HG03439 (cell line): ENCODE measurements around the gene PAX8.

Experiments used
- ATAC-seq: cut with Tn5 transposase; IDR thresholded peaks from one replicate; pipeline ENCODE4 v1.9.1; 2021; ENCODE audit warnings: mild to moderate bottlenecking, moderate library complexity; ENCODE audit not compliant: unreplicated experiment

The PAX8 gene

DNA sequence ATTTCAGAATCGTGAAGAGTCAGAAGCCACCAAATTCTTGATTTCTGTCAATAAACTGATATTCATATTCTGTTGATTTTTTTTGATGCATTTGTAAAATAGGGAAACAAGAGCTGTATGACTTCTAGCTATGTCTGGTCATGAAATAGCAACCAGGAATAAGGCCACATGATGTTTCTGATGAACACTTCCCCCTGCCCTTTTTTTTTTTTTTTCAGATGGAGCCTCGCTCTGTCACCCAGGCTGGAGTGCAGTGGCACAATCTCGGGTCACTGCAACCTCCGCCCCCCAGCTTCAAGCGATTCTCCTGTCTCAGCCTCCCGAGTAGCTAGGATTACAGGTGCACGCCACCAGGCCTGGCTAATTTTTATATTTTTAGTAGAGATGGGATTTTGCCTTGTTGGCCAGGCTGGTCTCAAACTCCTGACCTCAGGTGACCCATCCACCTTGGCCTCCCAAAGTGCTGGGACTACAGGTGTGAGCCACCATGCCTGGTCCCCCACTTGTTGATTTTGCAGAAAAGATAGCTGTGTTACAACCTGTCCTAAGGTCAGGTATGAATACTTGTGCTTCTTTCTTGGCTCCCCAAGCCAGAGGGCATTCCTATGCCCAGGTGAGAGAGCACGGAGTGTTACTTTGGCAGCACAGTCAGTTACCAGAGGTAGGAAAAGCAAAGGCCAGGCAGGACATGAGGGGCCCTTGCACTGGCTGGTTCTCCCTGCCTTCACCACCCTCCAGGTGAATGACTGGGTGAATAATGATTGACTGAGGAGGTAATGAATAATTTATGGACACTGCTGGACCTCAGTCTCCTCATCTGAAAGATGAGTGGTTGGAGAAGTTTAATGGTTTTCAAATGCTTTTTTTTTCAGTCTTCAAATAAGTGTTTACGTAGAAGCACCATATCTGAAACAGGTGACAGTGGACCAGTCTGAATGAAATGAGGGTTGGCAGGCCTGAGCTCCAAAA, 39.6 kb downstream of the PAX8 start:
- ATAC-seq, result no peak

DNA sequence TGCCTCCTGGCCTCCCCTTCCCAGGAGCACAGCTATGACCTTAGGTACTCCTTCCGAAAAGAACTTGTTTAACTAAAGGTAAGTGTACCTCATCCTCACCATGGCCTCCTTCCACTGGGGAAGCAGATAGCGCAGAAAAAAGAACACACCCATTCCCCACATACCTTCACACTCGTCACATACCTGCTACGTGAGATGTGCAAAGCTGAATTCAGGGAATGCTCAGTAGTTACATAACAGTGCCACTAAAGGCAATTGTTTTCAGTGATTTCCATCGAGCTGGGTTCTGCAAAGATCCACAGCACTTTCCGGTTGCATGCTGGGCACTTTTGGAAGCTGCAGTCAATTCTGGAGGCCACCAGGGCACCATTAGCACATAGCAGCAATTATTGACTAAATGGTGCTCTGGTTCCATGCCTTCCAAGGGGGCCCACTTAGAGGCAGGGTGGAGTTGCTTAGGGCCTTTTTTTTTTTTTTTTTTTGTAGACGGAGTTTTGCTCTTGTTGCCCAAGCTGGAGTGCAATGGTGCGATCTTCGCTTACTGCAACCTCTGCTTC, 41.0 kb downstream of the PAX8 start:
- ATAC-seq, result no peak

DNA sequence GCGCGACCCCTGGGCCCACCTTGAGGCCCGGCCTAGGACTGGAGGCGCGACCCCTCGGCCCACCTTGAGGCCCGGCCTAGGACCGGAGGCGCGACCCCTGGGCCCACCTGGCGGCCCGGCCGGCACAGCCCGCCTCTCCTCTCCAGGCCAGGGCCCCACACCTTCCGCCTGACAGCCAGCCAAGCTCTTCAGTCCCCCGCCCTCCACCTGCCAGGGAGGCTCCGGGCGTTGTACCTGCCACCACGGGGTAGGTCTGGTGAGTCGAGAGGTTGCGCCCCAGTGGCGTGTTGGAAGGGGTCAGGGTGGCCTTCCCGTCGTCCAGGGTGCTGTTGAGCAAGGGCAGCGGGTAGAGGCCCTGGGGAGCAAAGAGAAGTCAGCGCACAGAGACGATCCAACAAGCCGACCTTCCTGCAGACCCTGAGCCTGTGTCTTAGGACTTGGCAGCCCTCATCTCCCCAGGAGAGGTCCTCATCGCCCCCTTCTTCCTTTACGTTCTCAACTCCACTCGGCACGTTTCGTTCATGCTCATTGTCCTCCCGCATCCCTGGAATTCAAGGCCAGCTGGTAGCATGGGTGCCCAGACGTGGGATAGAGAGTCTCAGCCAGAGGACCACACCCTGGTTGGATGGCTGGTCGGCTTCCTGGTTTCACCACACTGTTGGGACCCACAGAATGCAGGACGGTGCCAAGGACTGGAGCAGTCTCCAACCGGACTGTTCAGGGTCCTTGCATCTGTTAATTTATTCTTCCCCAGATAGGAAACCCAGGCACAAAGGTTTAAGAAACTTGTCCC, 42.2 kb downstream of the PAX8 start:
- no peak for ATAC-seq

DNA sequence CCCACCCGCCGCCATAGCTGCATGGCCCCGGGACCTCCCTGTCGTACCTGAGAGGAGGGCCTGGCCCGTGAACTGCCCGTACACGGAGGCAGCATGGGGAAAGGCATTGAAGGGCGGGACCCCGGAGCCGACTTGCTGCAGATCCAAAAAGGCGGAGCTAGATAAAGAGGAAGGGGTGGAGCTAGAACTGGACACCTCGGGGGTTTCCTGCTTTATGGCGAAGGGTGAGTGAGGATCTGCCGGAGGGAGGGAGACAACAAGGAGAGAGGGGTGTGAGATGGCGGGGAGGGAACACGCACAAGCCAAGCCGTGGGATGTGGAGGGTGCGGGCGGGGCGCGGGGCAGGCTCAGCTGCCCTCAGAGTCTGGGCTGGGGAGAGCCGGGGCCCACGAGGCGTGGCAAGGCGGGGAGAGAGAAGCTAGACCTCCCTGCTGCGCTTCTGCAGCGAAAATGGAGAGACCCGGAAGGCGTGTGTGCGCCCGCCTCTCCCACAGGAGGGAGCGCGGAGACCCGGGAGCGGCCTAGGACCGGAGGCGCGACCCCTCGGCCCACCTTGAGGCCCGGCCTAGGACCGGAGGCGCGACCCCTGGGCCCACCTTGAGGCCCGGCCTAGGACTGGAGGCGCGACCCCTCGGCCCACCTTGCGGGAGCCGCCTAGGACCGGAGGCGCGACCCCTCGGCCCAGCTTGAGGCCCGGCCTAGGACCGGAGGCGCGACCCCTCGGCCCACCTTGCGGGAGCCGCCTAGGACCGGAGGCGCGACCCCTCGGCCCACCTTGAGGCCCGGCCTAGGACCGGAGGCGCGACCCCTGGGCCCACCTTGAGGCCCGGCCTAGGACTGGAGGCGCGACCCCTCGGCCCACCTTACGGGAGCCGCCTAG, 43.1 kb downstream of the PAX8 start:
- ATAC-seq, result peak; percentile 44

DNA sequence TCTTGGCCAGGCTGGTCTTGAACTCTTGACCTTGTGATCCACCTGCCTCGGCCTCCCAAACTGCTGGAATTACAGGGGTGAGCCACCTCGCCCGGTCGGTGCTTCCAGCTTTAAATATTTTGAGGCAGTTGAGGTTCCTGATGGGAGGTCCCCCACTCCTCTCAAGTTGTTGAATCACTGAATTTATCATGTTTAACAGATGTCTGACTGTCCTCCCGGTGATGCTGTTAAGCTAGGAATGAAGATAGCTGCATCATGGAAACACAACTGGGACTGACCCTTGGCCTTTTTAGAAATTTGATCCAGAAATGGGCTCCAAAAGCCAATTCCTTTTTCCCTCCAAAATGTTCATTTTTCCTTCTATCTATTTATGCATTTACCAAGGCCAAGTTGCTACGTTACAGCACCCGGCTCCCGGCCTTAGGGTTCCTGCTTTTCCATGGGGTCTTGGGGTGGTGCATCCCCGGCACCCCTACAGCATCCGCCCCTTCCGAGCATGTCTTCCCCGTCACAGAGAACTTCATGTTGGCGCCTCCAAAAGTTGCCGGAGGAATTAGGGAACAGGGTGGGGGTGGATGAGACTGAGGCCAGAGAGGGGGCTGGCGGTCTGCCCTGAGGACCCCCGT, 43.9 kb downstream of the PAX8 start:
- ATAC-seq, result no peak

DNA sequence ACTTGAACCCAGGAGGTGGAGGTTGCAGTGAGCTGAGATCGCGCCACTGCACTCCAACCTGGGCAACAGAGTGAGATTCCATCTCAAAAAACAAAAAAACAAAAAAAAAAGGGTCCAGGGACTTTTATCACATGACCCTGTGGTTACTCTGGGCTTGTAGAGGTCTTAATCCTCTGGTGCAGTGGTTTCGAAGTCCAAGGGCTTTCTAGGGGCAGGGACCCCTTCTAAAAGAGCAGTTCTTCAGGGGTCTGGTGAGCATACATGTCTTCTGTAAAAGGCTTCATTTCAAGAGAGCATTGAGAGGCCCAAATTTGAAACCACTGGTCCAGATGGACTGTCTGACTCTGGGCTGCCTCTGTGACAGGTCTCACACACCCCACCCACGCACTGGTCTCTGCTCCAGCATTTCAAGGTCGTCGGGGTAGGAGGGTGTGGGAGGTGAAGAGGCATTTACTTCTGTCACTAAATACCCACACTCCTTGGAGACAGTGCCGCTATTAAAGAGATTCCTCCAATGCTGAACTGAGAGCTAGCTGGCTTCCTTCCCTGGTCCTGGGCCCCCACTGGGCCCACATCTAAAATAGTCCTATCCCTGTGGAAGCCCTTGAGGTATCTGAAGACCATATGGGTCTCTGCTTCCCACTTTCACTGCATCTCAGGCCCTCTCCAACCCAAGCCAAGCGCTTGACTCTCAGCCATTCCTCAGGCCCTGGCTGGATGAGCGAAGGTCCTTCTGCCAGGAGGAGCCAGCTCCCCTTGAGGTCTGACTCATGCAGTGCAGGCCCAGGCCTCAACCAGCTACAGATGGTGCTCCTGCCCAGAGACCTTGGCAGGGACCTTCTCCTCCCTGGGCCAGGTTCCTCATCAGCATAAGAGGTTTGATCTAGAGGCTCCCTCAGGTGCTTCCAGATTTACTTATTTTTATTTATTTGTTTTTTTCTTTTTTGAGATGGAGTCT, 44.8 kb downstream of the PAX8 start:
- ATAC-seq, result no peak

DNA sequence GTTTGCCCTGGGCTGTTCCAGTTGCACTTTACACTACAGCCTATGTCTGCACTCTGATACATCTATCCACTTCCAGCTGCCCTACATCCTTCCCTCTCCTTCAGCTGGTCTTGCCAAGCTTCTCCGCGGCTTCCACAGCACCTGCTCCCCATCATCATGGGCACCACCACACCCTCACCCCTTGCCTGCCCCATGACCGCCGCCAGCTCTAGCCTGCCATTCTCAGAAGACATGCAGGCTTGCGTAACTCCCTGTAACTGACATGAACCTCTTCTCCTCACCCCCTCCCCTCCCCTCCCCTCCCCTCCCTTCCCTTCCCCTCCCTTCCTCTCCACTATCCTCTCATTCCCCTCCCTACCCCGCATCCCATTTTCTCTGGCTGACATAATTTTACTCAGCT, 46.0 kb downstream of the PAX8 start:
- ATAC-seq, result no peak

DNA sequence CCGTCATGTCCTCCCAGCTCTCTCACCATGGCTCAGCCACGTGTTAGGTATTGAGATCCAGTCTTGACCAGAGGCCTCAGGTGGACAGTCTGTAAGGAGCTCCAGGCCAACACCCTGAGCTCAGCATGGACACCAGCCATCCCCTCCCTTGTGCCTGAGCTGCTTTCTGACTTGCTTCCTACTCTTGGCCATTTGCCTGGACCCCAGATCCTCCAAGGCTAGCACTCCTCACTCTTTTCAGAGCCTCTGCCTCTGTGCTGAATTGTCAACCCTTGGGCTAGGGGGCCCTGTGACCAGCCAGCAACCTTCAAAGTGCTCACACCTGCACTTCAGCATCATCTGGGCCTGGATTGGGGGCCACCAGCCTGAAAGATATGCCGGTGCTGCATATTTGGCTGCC, 46.6 kb downstream of the PAX8 start:
- no peak for ATAC-seq

DNA sequence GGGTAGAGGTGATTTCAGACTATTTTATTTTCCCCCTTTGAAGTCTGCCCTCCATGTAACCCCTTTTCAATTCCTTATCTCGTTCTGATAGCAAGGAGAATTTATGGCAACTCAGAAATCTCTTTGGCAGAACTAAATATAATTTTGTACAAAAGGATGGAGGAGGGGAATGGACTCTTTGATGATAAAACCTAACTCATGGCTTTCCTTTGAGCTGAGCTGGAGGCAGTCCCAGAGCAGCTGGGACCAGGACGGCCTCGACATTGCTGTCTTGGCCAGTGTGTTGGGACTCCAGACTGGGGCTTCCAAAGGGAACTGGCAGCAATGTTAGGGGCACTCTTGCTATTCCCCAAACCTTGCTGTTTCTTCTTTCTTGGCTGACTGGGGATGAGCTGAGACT, 47.7 kb downstream of the PAX8 start:
- ATAC-seq, result no peak

DNA sequence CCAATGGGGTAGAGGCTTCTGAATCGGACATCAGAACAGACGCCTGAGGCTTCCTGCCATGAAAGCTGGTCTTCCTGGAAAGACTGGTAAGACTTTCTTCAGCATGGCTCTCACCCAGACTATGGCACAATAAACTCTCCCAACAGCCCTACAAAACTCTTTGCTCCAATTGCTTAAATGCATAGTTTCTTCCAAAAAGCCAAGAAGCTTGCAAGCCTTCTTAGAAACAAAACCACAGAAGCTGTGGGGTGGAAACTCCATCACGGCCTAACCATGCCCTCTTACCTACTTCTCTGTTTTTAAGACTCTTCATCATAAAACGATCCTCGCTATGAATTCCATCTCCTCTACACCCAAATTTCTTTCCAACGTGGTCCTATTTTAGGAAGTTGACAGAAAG, 48.2 kb downstream of the PAX8 start:
- ATAC-seq, result no peak

DNA sequence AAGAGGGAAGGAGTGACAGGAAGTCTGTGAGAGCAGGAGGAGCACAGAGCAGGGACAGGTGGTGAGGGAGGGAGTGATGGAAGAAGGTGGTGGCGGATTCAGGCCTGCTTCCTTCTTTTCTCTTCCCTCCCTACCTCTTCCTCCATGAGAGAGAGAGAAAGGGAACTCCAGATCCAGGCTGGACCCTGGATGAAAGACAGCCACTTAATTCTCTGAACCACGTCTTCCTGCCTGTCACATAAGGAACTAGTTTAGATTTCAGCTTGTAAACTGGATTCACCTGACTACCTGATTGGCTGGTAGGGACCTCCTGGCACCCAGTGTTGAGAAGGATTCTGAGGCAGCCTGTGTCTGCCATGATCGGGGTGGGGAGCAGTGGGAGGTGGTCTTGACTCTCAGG, 48.9 kb downstream of the PAX8 start:
- no peak for ATAC-seq

DNA sequence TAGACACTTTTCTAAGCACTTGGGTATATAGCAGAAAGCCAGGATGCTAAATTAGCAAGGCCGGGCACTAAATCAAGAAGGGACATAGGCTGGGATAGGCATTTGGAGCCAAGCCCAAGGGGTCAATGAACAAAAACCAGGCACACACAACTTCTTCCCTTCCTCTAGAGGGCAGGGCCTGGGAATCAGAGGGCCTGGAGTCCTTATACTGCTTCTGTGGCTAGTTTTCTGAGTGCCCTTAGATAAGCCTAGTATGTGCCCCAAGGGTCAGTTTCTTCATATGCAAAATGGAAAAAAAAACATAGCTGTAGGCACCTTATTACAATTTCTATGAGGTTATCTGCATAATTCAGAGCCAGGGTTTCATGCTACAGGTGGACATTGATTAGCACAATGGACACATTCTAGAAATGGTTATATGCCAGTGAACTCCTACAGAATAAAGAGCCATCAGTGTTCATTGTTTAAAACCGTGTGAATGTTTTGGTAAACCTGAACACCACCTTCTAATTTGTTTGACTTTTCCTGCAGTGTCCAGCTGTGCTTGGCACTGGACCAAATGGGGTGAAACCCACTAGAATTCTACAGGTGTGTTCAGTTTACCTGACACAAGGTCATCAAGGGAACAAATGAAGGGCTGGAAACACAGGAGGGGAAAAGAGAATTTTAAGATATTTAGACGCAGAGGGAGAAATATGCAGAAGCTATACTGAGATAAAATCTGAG, 49.6 kb downstream of the PAX8 start:
- no peak for ATAC-seq

DNA sequence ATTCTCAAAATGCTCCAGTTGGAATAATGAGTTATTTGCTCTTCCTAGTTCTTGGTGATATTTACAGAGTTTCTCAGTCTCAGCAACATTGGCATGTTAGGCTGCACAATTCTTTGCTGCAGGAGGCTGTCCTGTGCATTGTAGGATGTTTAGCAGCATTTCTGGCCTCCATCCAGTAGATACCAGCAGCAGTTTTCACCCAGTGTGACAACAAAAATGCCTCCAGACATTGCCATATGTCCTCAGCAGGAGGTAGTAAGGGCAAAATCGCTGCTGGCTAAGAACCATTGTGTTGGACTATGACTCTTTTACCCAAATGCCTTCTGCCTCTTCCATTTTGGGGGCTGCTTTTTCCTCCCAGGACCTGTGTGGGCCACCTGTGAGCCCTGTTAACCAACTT, 50.4 kb downstream of the PAX8 start:
- ATAC-seq, result no peak

DNA sequence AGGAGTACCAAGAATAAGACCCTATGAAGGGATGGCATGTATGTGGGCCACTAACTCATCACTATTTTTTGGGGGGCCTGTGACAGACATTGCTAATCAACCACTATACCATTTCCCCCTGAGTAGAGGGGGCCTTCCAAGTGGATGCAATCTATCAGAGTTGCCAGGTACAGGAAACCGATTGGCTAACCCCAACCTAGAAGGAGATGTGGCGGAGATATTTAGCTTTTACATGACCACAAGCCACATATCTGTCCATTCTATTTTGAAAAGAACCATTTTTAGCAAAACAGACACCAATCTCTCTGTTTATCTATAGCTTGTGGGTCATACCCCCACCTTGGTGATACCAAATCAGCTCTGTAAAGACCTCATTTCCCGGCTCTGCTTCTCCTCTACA, 51.0 kb downstream of the PAX8 start:
- no peak for ATAC-seq

DNA sequence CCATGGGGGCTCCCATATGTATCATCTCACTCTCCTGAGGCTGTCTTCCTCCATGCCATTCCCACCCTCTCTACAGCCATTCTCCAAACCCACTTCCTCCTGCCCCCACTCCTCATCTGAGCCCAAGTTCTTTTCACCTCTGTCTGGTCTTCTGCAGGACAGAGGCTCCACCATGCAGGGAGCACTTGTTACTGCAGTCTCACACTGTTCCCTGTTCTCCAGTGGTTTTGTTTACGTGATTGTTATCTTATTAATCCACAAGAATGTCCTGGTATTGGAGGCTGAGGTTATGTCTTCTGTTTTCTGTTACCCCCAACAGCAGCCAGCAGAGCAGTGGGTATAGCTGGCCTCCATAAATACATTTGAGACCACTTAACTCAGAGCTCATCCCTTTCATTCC, 51.4 kb downstream of the PAX8 start:
- ATAC-seq, result no peak

DNA sequence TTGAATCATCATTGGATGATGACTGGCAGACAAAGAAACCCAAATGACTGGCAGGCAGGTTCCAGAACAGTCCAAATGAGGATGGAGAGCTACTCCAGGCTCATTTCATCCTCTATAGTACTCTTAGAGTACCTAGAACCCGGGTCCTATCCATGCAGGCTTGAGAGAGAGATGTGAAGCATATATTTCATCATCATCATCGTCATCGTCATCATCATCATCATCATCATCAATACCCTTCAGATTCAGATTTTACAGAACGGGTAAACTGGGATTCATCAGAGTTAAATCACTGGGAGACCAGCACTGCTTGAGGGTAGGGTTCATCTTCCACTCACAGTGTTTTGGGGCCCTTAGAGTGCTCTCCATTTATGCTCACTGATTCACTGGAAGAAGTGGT, 52.3 kb downstream of the PAX8 start:
- no peak for ATAC-seq

DNA sequence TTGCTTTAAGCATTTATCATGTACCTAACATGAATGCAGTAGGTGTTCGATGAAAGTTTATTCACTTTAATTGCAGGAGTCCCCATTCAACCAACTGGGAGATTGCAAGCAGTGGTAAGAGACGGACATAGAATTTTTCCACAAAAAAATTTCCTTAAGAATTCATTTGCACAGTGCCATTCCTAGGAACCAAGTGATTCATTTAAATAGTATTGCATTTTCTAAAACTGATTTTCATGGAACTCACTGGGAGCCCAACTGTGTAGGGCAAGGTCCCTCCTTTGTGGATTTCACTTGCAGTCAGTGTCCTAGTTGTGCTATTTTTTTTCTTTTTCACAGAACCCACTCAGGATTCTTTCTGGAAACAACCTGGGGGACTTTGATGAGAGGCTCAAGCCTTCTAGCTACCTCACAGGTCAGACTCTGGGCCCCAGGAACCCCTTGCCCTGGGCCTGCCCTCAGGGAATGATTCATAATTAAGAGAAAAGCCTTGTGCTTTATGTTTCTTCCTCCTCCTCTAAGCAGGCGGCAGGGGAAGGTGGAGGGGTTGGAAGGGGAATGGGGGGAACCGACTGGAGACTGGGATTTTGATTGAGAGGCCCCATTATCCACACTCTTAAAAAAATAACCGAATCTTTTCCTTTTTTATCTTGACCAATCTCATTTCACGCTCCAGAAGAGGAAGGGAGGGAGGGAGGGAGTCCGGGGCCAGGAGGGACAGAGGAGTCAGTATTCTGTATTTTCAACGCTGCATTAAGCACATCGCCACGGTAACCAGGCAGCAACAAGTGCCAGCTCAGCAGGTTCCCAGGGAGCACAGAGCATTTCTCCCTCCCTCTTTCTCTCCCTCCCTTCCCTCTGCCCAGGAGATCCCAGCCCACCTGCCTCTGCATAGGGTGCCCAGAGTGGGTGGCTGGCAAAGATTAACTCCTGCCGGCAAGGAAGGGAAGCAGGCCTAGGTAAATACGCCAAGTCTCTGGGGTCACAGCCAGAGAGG, 53.2 kb downstream of the PAX8 start:
- no peak for ATAC-seq
